Forelimb muscle (tissue), 1 donor: ENCODE data around the gene LPAR1. TPM values are rescaled to one million over a fixed set of nuclear protein-coding genes. Genes with fewer than 3 reads are reported as not detected.
A peak's percentile ranks its signal among the peaks of the same experiment; 100 is the strongest.
"Not testable (repeated sequence)": the region's sequence is repeated elsewhere in the genome, so short reads cannot be mapped to it uniquely, and the experiment has no call there.

Source experiments
- DNase-seq: peaks from one replicate; pipeline ENCODE4 v3.0.0-alpha.2; 2013; ENCODE audit warnings: low read depth
- polyA plus RNA-seq: library from polyadenylated mRNA; unstranded; fragments of 120-200 nt; gene quantifications from one replicate; pipeline ENCODE4 v1.2.1, GENCODE V29; 2013; ENCODE audit not compliant: insufficient read length

LPAR1 gene, protein sequence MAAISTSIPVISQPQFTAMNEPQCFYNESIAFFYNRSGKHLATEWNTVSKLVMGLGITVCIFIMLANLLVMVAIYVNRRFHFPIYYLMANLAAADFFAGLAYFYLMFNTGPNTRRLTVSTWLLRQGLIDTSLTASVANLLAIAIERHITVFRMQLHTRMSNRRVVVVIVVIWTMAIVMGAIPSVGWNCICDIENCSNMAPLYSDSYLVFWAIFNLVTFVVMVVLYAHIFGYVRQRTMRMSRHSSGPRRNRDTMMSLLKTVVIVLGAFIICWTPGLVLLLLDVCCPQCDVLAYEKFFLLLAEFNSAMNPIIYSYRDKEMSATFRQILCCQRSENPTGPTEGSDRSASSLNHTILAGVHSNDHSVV
- polyA plus RNA-seq = 33.8 TPM

DNA sequence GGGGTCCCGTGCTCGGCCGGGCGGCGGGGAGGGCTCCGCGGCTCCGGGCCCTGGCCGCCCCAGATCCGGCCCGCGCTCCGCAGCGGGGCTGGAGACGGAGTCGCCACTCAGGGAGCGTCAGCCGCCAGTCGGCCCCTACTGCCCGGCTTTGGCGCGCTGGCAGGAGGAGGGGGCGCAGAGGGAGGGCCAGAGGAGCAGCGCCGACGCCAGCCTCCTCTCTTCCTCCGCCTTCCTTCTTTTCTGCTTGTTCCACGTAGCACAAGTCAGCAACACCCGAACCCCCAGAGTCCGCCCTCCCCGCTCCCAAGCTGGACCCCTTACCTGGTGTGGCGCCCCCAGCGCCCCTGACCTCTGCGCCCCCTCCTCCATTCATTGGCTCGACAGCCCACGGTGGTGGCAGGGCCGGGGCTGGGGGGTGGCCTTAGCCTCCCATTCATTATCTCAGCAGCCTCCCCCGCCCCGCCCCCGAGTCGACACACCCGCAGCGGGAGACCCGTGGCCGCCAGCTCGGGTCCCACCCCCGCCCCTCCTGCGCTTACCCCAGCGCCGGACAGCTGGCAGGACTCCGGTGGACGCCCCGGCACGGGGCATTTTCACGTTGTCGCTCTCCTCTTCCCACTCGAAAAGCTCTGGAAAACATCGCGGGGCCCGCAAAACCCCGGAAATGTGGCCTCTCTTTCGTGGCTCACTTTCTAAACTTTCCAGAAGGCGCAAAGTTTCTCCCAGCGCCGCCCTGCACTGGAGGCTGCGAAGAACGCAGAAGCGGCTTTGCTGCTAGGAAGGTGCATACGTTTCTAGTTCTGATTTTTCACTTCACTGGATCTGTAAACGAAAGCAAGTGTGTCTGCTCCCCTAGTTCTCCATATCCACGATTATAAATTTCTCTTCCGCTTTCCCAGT, at the start of gene LPAR1:
Gene LPAR1, minus strand, starts transcription at position 140 of the 900 bp plus-strand sequence. CDS start 66,353 bp downstream, outside the sequence.
- no peak for DNase-seq

DNA sequence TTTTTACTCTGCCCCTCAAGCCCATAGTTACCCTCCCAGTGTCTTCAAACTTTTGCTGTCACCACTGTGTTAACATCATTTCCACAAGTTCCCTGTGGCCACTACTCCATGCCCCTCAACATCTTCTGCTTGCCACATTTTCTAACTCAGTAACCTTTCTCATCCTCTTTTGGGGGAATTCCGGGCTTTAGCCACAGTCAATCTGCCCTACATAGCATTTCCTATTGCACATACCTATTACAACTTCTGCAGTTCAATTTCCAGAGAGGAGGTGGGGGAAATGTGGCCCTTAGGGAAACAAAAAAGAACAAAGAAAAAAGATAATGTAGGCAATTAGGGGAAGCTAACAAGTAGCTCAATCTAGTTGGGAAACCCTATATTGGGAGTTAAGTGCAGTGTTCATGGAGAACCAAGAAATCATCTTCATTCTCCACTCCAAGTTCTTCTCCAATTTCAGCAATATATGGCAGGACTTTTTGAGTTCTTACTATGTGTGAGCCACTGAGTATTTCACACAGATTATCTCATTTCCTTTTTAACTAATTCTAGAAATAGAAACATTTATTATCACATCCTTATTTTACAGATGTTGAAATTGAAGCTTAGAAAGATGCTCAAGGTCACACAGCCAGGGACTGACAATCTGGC, 40.2 kb upstream of the LPAR1 start:
- DNase-seq = no peak

DNA sequence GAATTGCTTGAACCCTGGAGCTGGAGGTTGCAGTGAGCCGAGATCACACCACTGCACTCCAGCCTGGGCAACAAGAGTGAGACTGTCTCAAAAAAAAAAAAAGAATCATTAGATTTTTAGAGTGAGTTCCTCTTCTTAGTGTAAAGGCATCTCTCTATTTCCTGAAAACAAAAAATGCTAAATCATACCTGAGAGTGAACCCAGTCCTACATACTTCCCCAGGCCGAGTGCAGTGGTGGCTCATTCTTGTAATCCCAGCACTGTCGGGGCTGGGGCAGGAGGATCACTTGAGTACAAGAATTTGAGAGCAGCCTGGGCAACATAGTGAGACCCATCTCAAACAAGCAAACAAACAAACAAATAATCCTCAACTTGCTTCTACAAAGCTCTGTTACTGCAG, 38.2 kb upstream of the LPAR1 start:
- no peak for DNase-seq

DNA sequence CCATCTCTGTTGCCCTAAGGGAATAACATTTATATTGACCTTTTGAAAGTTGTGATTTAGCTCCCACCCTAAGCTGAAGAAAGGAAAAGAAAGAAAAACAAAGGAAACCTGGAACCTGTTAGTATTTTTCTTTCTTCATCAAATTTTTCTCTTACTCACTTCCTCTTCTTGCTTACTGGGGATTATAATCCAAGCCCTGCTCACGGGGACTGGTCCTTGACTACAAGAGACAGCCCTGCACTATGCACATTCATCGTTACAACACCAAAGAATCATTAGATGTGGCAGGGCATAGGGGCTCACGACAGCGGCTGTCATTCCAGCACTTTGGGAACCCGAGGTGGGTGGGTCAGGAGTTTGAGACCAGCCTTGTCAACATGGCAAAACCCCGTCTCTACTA, 37.8 kb upstream of the LPAR1 start:
- no peak for DNase-seq

DNA sequence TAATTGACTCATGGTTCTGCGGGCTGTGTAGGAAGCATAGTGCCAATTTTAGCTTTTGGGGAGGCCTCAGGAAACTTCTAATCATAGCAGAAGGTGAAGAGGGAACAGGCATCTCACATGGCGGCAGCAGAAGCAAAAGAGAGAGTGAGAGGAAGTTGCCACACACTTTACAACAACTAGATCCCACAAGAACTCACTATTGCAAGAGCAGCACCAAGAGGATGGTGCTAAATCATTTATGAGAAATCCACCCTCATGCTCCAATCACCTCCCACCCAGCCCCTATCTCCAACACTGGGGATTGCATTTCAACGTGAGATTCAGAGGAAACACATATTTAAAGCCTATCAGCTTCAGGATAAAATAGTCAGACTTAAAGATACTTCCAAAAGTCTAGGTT, 36.1 kb upstream of the LPAR1 start:
- DNase-seq = no peak

DNA sequence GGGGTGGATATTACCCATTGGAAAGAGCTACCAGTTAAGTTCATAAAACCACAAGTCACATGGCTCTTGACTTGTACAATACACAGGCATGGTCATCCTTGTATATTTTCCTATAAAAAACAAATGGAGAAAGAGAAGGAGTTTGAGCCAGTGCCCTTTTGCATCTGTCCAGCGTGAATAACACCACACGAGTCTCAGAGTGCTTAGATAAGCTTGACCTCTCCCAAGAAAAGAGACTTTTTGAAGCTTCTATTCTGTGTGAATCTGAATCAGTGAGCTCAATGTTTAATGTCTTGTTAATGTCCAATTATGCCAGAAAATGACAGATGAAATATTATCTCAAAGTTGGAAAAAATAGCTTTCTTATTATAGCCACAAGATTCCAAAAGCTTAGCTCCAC, 30.9 kb upstream of the LPAR1 start:
- no peak for DNase-seq

DNA sequence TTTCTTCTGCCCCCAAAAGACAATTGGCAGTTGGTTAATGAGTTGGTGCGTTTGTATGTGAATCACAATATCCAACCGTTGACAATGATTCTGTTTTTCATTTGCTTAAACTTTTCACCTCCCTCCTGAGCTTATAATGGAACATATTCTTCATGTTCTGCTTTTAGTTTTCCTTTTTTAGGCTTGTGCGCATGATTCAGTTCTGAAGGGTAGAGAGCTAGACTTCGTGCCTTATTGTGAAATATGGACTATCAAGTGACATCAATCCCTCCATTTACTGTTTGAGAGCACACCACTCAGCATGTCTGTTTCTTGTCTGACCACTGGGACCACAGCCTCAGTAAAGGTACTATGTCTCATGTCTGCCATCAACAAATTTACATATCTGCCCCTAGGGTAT, 30.5 kb upstream of the LPAR1 start:
- no peak for DNase-seq

DNA sequence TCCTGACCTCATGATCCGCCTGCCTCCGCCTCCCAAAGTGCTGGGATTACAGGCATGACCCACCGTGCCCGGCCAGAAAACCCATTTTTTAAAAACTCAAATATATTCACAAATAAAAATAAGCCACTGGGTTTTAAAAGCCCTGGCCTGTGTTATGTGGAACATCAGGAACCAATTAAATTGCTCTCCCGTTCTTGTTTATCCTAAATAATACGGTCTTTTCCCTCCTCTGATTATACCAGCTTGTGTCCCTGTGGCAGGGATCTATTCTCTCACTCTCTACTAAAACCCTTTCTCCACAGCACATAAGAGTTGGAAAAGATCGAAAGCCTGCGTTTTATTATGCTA, 30.1 kb upstream of the LPAR1 start:
- DNase-seq = no peak

DNA sequence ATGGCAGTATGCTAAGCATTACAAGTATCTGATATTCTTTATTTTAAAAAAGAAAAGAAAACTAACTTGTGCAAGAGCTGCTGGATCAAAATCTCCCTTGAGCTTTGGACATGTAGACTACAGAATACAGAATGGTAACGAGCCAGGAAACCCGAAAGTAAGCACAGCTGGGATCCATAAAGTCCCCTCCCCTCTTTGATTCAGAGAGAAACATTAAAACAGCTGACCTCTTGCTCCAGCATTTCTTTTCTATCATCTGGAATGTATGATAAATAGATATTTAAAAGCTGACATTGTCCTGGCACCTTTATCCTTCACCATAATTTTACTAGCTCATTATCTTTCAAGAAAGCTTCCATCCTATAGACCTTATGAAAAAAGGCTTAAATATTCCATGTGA, 28.2 kb upstream of the LPAR1 start:
- DNase-seq = peak; percentile 82

DNA sequence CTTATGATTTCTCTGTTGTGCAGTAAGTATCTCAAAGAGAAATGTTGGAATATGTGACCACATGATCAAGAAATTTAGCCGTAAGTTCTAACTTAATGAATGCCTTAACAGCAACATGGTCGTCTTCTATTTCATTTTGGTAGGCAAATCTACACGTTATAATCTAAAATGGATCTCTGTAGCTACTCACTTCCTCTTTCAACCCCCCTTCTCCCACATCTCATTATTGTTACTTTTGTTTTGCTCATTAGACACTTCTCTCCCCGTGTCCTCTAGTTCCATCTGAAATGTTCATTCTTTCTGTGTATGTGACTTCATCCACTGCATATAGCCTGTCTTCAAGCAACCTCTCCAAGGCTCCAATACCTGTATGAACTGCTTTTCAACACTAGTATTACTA, 27.1 kb upstream of the LPAR1 start:
- no peak for DNase-seq

DNA sequence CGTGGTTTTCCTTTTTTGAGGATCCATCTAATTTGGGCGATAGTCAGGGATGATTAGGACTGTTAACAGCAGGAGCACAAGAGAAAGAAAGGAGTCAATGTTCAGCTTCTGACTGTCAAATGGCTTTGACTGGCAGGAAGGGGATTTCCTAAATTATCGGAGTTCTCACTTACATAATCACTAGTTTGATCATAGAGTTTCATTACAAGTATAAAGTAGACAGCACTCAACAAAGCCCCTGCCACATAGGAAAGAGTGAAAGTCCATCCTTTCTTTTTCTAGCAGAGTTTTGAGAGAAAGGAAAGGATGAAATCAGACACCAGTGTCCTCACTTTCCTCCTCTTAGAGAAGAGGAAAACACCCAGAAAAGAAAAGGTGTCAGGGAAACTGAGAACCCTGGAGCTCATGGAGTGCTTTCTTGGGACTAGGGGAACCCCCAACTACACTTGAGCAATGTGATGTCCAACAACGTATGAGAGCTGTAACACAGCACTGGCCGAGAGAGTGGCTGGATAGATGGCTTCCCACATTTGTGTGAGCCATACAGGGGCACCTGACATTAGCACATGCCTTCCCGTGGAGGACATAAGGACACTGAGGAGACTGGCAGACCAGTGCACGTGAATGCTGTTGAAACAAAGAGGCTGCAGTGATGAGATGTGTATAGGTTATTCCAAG, 26.0 kb upstream of the LPAR1 start:
- no peak for DNase-seq

DNA sequence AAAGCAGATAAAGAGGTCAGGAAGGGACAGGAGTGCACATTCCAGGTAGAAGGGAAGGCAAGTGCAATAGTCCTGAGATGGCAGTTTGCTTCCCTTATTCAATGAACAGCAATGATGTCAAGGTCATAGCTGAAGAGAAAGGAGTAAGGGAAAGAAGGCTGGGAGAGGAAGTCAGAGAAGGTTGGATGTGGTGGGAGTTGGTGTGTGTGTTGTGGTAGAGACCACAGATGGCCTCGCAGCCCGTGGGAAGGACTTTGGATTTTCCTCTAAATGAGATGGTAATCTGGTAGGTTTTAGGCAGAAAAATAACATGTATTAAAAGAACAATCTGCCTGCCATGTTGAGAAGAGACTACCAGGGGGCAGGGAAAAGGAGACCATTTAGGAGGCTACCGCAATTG, 25.1 kb upstream of the LPAR1 start:
- no peak for DNase-seq

DNA sequence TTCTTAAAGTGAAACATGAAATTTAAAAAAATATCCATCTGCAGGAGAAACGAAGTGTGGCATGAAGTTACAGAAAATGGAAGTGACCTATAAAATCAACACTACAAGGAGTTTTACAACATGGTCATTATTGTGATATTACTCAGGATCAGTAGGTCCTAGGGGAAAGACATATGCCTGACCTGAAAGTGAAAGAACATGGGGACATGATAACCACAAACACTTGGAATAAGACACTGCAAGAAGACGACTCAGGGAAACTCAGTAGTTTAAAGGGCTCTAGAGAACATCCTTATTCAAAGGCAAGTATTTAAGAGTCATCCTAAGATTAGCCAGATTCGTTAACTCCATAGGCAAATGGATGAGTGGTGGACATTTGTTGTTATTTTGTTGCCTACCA, 19.9 kb upstream of the LPAR1 start:
- no peak for DNase-seq

DNA sequence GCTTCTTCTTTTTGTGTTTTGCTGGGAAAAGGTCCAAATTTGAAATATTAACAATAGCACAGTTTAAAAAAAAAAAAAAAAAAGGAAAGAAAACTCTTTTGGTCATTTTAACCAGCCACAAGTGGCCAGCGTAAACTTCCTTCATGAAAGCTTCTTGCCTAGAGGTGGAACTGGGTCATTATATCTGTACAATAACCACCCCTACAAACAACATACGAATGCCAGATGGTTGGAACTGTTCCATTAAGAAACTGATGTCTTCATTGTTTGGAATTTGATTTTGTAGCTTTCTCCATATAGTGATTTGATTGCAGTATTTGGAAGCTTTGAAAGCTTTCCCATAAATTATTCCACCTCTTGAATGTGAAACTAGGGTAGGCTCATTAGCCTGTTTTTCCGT, 18.3 kb upstream of the LPAR1 start:
- DNase-seq = no peak

DNA sequence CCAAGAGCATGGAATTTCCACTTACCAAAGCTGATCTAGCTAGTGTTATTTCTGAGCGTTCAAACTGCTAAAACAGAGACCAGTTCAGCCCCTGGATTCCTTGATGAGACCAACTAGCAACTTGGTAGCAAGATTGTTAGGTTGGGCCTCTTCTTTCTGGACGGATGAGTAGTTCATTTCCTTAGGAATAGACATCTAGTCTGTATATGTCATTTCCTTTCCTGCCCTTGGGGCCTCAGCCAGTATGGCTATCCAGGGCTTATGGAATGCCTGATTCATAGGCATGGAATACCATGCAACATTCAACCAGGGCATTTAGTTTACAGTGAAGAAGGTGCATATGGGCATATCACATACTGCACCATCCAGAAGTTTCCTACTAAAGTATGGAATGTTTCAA, 14.5 kb upstream of the LPAR1 start:
- no peak for DNase-seq

DNA sequence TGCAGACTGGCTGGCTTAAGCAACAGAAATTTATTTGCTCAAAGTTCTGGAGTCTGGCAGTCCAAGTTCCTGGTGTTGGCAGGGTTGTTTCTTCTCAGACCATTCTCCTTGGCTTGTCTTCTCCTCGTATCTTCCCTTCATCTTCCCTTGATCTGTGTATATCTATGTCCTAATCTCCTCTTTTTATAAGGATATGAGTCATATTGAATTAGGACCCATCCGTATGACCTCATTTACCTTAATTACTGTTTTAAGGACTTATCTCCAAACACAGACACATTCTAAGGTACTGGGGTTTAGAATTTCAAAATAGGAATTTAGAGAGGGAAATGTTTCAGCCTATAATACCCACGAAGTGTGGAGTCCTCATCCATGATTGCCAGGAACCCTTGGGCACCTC, 13.1 kb upstream of the LPAR1 start:
- DNase-seq = no peak

DNA sequence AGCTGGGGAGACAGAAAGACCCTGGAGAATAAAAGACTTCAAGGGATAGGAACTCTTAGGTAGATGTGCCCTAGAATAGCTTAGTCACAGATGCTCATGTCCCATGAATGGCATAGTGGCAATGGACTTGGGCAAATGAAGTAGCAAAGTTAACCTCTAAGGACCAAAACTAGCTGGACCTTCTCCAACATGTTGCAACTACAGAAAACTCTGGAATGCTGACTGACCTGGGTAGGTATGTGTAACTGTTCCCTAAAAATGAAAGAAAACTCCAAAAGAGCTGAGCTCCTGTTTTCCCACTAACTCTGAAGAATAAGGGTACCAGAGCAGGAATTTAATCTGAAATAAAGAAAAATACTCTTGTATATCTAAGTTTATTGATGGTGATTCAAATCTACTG, 12.5 kb upstream of the LPAR1 start:
- no peak for DNase-seq

DNA sequence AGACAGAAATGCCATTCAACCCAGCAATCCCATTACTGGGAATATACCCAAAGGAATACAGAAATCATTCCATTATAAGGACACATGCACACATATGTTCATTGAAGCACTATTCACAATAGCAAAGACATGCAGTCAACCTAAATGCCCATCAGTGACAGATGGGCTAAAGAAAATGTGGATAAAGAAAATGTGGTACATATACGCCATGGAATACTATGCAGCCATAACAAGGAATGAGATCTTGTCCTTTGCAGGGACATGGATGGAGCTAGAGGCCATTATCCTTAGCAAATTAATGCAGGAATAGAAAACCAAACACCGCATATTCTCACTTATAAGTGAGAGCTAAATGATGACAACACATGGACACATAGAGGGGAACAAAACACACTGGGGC, 9.0 kb upstream of the LPAR1 start:
- not testable (repeated sequence) for DNase-seq

DNA sequence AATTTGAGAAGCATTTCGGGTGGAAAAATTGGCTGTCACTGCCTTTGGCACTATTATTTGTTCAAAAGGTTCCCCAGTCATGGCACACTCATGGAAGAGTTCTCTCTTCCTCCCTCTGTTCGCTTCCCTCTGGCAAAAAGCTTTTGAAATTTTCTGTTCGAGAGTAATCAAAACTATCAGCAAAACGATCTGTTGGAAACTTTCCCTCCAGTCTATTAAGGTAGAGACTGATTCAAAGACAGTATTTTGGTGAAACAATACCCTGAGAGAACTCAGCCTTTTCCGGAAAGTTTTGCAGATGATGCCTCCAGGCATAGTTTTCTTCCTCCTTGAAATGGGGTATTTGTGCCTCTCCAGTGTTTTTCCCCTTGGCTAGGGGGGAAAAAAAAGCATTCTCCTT, 3.6 kb upstream of the LPAR1 start:
- DNase-seq = no peak

DNA sequence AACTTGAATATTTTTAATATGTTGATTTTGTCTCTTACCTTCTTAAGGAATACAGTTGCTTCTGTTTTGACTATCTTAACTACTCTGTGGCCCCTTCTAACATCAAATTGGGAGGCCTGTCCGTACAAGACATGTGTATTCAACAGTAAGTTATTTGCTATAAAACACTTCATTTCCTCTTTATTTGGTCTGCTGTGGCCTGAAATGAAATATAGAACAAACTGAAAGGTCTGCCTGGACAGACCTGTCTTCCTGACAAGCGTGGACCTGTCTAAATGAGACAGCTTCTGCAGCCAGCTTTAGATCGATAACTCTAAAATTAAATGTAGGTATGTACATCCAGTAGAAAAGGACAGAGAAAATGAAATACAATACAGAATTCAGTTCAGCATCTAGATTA, 2.2 kb upstream of the LPAR1 start:
- no peak for DNase-seq

DNA sequence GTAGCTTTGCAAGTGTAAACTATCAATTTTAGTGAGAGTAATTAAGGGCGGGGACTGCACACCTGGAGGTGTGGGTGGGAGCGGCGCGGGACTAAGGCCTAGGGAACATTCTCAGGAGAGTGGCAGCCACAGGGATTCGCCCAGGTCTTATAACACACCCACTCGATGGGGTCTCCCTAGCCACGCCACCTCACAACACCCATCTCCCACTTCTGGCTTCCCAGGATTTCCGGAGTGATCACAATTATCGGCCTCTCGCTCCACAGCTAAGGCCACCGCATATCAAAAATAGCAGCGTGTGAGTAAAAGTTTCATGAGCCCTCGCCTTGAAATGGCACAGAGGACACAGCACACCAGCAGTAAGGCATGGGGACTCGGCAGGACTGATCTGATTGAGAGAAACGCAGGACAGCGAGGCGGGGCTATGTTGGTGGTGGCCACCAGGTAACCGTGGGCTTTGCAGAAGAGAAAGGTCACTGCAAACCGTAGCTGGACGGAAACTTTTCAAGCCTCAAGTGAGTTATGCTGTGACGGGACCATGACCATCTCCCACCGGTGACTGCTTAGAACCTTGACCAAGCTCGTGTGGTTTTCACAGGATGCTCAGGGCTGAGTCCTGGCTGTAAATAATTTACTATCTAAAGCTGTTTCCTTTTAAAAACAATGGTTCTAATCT, 1.1 kb upstream of the LPAR1 start:
- DNase-seq = no peak
